CD4-positive, alpha-beta memory T cell (primary cell): ENCODE results near the gene NR0B1. TPM values are rescaled to one million over a fixed set of nuclear protein-coding genes. Genes with fewer than 3 reads are reported as not detected.

Experiments
- CTCF ChIA-PET: fragments of 350-600 bp; sonication (Branson Sonifier 250); formaldehyde crosslinking; loops from one replicate; lab custom pipeline; 2021; ENCODE audit warnings: inconsistent platforms; ENCODE audit not compliant: partially characterized antibody; lab: Charles Lee
- POLR2A ChIA-PET: fragments of 350-600 bp; sonication (Branson Sonifier 250); formaldehyde crosslinking; loops from one replicate; lab custom pipeline; 2021; ENCODE audit not compliant: partially characterized antibody; lab: Charles Lee
- DNase-seq, 5 donors: peaks; one replicate each; pipeline versions ENCODE4 v3.0.0 to v3.0.0-alpha.2; 2020 to 2022; ENCODE audit warnings: mixed read lengths in 1 of 5
- H3K27ac ChIP-seq: one replicate; pipeline ENCODE4 v1.7.0; 2013; ENCODE audit warnings: low read depth, low read length
- H3K27me3 ChIP-seq: 2 replicates; pipeline ENCODE4 v1.7.0; 2013; ENCODE audit warnings: mild to moderate bottlenecking, low read length, moderate library complexity; ENCODE audit not compliant: insufficient read depth
- H3K36me3 ChIP-seq: 2 replicates; pipeline ENCODE4 v1.7.0; 2013; ENCODE audit warnings: mild to moderate bottlenecking, low read length, moderate library complexity; ENCODE audit not compliant: insufficient read depth
- H3K4me1 ChIP-seq: 2 replicates; pipeline ENCODE4 v1.7.0; 2013; ENCODE audit warnings: mild to moderate bottlenecking, low read length, moderate library complexity; ENCODE audit not compliant: insufficient read depth
- H3K4me3 ChIP-seq, 2 donors: one replicate each; pipeline ENCODE4 v1.7.0; 2013; ENCODE audit warnings: low read length in 2 of 2, mild to moderate bottlenecking in 1 of 2
- H3K9me3 ChIP-seq, 2 donors: one replicate each; pipeline ENCODE4 v1.7.0; 2013; ENCODE audit warnings: low read length in 2 of 2, control low read depth in 1 of 2; ENCODE audit not compliant: control insufficient read depth in 1 of 2
- H3K27ac Mint-ChIP-seq, 7 donors: one replicate each; pipeline ENCODE4 v1.8.0; 2020 to 2021; ENCODE audit warnings: mixed read lengths in 7 of 7, mild to moderate bottlenecking in 6 of 7, inconsistent platforms in 3 of 7, moderate library complexity in 3 of 7
- H3K27me3 Mint-ChIP-seq, 2 donors: one replicate each; pipeline ENCODE4 v1.8.0; 2020 to 2021; ENCODE audit warnings: mixed read lengths in 2 of 2
- H3K36me3 Mint-ChIP-seq, 2 donors: one replicate each; pipeline ENCODE4 v1.8.0; 2020 to 2021; ENCODE audit warnings: mixed read lengths in 2 of 2, inconsistent platforms in 1 of 2, mild to moderate bottlenecking in 1 of 2
- H3K4me1 Mint-ChIP-seq, 4 donors: one replicate each; pipeline ENCODE4 v1.8.0; 2020 to 2021; ENCODE audit warnings: mixed read lengths in 4 of 4, mild to moderate bottlenecking in 1 of 4
- H3K4me3 Mint-ChIP-seq, 8 donors: one replicate each; pipeline ENCODE4 v1.8.0; 2020 to 2021; ENCODE audit warnings: mixed read lengths in 8 of 8, mild to moderate bottlenecking in 7 of 8, moderate library complexity in 6 of 8, inconsistent platforms in 3 of 8
- H3K9me3 Mint-ChIP-seq, 8 donors: one replicate each; pipeline ENCODE4 v1.8.0; 2020 to 2021; ENCODE audit warnings: mixed read lengths in 8 of 8, mild to moderate bottlenecking in 5 of 8, inconsistent platforms in 3 of 8, moderate library complexity in 1 of 8
- intact Hi-C: fragments of 100-400 bp; cut with micrococcal nuclease; formaldehyde crosslinking; loops from one replicate; pipeline ENCODE4 v1.15.1; 2023
- polyA plus RNA-seq, 2 donors: library from polyadenylated mRNA; unstranded; fragments of 300-500 nt; fragmentation: Illumina TruSeq; gene quantifications; one replicate each; pipeline ENCODE4 v1.2.3, GENCODE V29; 2021
- total RNA-seq, 2 experiments: library from RNA; stranded (reverse); gene quantifications; one replicate each; pipeline ENCODE4 v1.2.3, GENCODE V29; 2021

Gene NR0B1
- total and polyA plus RNA-seq, 4 experiments from 2014 or later, result not detected

DNA sequence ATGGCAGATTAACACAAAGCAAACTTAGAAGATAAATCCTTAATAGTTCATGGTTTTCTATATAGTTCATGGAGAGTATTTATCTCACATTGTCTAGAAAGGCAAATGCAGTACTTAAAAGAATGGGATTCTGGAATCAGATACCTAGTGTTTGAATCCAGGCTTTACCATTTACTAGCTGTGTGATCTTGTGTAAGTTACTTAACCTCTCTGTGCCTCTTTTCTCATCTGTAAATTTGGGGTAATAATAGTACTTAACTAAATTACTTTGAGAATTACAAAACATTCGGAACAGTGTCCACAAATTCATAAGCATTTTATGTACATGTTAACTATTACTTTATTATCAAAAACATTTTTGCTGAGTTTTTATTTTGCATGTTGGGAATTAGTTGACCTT, 46.4 kb downstream of the NR0B1 start:
- CTCF ChIA-PET, result no interaction called here

DNA sequence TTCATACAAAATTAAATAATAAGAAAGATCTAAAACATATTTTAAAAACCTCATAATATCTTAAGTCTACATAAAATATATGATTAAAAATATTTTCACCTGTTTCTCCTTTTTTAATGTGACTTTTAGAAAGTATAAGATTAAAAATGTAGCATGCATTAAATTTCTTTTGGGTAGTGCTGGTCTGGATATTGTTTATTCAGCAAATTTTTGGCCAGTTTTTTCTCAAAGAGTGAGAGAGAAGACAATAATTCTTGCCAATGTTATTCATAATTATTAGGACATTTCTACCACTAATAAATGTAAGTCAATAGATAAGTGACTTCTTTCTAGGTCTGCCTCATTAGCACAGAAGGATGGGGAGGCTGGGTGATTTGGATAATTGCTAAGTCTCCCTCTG, 48.2 kb downstream of the NR0B1 start:
- no peak for DNase-seq
- Mint-ChIP-seq H3K4me3 (no peak overlapping the region), H3K9me3 (peaks cover 0 to 7% (median 2%) of the 10 kb centered on the region in 8 donors), H3K4me1 (no peaks in the 10 kb centered on the region), H3K36me3 (no peaks in the 10 kb centered on the region), H3K27me3 (peaks cover 0 to 2% of the 10 kb centered on the region in 2 donors), H3K27ac (no peak overlapping the region)
- ChIA-PET POLR2A (no interaction called here), CTCF (no interaction called here)
- Histone ChIP-seq H3K27me3 (no peaks in the 10 kb centered on the region), H3K4me1 (no peaks in the 10 kb centered on the region), H3K9me3 (no peaks in the 10 kb centered on the region), H3K36me3 (no peaks in the 10 kb centered on the region), H3K4me3 (no peak overlapping the region), H3K27ac (no peak overlapping the region)
- intact Hi-C loops, result no loop called here

More for the DNA sequence above, 46.4 kb downstream of the NR0B1 start:
- H3K4me3 ChIP-seq, result no peak overlapping the region
- H3K27me3 Mint-ChIP-seq, result no peaks in the 10 kb centered on the region
- no peak overlapping the region for H3K27ac ChIP-seq
- H3K36me3 Mint-ChIP-seq, result no peaks in the 10 kb centered on the region
- H3K4me1 Mint-ChIP-seq, result no peaks in the 10 kb centered on the region
- H3K9me3 ChIP-seq, result no peaks in the 10 kb centered on the region
- H3K4me3 Mint-ChIP-seq, result no peak overlapping the region
- H3K36me3 ChIP-seq, result no peaks in the 10 kb centered on the region
- intact Hi-C loops, result no loop called here
- no peak for DNase-seq
- POLR2A ChIA-PET, result no interaction called here
- peaks cover 0 to 2% (median 0%) of the 10 kb centered on the region in 8 donors for H3K9me3 Mint-ChIP-seq
- no peaks in the 10 kb centered on the region for H3K27me3 ChIP-seq
- no peak overlapping the region for H3K27ac Mint-ChIP-seq
- no peaks in the 10 kb centered on the region for H3K4me1 ChIP-seq

DNA sequence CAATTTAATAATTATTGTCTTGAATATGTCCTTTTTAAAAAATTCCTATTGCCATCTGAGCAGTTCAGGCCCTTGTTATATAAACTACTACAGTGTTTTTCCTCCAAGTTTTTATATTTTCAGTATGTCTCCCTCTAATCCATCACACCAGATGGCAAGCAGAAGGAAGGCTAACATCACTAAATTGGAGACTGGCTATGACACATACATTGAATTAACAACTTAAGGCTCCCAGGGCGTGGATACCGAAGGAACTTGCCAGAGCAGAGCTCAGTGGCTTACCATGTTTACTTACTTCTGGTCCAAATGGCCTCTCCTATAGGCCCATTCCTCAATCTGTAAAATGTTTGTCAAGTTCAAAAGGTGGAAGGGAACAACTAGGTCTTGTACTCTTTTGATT, 49.3 kb downstream of the NR0B1 start:
- CTCF ChIA-PET, result no interaction called here
- POLR2A ChIA-PET, result no interaction called here
- intact Hi-C loops, result no loop called here

More for the DNA sequence above, 49.3 kb downstream of the NR0B1 start:
- H3K27ac Mint-ChIP-seq, result no peak overlapping the region
- peaks cover 0 to 2% of the 10 kb centered on the region in 2 donors for H3K27me3 Mint-ChIP-seq
- Histone ChIP-seq H3K4me3 (no peak overlapping the region), H3K4me1 (no peaks in the 10 kb centered on the region), H3K27me3 (no peaks in the 10 kb centered on the region), H3K36me3 (no peaks in the 10 kb centered on the region), H3K9me3 (no peaks in the 10 kb centered on the region), H3K27ac (no peak overlapping the region)
- H3K4me1 Mint-ChIP-seq, result no peaks in the 10 kb centered on the region
- H3K36me3 Mint-ChIP-seq, result no peaks in the 10 kb centered on the region
- H3K9me3 Mint-ChIP-seq, result peaks cover 0 to 8% (median 4%) of the 10 kb centered on the region in 8 donors
- no peak for DNase-seq
- no peak overlapping the region for H3K4me3 Mint-ChIP-seq

Other genes with a start within 250 kb of the NR0B1 start
- gene MAGEB2, start 93.8 kb downstream of the NR0B1 start, total RNA-seq, result not detected
- gene MAGEB2, start 93.8 kb downstream of the NR0B1 start, polyA plus RNA-seq, result not detected
- not detected for gene MAGEB3, start 78.7 kb downstream of the NR0B1 start, total RNA-seq
- not detected for gene MAGEB3, start 78.7 kb downstream of the NR0B1 start, polyA plus RNA-seq
- not detected for gene MAGEB4, start 67.4 kb downstream of the NR0B1 start, total RNA-seq
- gene MAGEB4, start 67.4 kb downstream of the NR0B1 start, polyA plus RNA-seq, result not detected
- not detected for gene MAGEB1, start 62.2 kb downstream of the NR0B1 start, total RNA-seq
- gene MAGEB1, start 62.2 kb downstream of the NR0B1 start, polyA plus RNA-seq, result not detected